ACC112 (cell line): ENCODE measurements around the gene SLC39A11.

Experiments
- H2AFZ ChIP-seq: fragments of 200-600 bp; sonication (generic); one replicate; pipeline ENCODE4 v1.6.0; 2017; ENCODE audit warnings: antibody characterized with exemption, low read length; ENCODE audit not compliant: unreplicated experiment
- H3K27ac ChIP-seq: fragments of 200-600 bp; sonication (generic); 2 replicates; pipeline ENCODE4 v1.5.1; 2014; ENCODE audit warnings: low read depth, mild to moderate bottlenecking, antibody characterized with exemption, low read length, moderate library complexity
- H3K27me3 ChIP-seq: fragments of 200-600 bp; sonication (generic); 2 replicates; pipeline ENCODE4 v1.6.1; 2014; ENCODE audit warnings: mild to moderate bottlenecking, antibody characterized with exemption, low read length, moderate library complexity, mixed read lengths; ENCODE audit not compliant: insufficient read depth
- H3K36me3 ChIP-seq: fragments of 200-600 bp; sonication (generic); 2 replicates; pipeline ENCODE4 v1.6.1; 2016; ENCODE audit warnings: mild to moderate bottlenecking, antibody characterized with exemption, low read length, moderate library complexity, mixed read lengths; ENCODE audit not compliant: insufficient read depth
- H3K4me1 ChIP-seq: fragments of 200-600 bp; sonication (generic); one replicate; pipeline ENCODE4 v1.6.1; 2016; ENCODE audit warnings: low read length, mixed read lengths; ENCODE audit not compliant: insufficient read depth, unreplicated experiment, control insufficient read depth
- H3K4me3 ChIP-seq: fragments of 200-600 bp; sonication (generic); 2 replicates; pipeline ENCODE4 v1.5.1; 2014; ENCODE audit warnings: mild to moderate bottlenecking, low read depth, low read length
- H3K79me2 ChIP-seq: fragments of 200-600 bp; sonication (generic); one replicate; pipeline ENCODE4 v1.6.0; 2016; ENCODE audit warnings: low read length; ENCODE audit not compliant: control insufficient read depth, unreplicated experiment, insufficient read depth

SLC39A11 gene

GRCh38 chr17:72760368-72760767 lies 332.1 kb downstream of the SLC39A11 start:
- Histone ChIP-seq H3K27me3 (no peaks in the 10 kb centered on the region), H3K36me3 (no peaks in the 10 kb centered on the region), H3K4me1 (no peaks in the 10 kb centered on the region), H2AFZ (no peak overlapping the region), H3K27ac (no peak overlapping the region), H3K79me2 (no peaks in the 10 kb centered on the region), H3K4me3 (no peak overlapping the region)

- no peaks in the 10 kb centered on the region for H3K4me1 ChIP-seq
- H3K4me3 ChIP-seq = no peak overlapping the region
- H3K79me2 ChIP-seq = no peaks in the 10 kb centered on the region
- no peaks in the 10 kb centered on the region for H3K27me3 ChIP-seq
- no peaks in the 10 kb centered on the region for H3K36me3 ChIP-seq
- H3K27ac ChIP-seq = no peak overlapping the region
- H2AFZ ChIP-seq = no peak overlapping the region
Observed at GRCh38 chr17:72759301-72759700, 333.2 kb downstream of the SLC39A11 start.

DNA sequence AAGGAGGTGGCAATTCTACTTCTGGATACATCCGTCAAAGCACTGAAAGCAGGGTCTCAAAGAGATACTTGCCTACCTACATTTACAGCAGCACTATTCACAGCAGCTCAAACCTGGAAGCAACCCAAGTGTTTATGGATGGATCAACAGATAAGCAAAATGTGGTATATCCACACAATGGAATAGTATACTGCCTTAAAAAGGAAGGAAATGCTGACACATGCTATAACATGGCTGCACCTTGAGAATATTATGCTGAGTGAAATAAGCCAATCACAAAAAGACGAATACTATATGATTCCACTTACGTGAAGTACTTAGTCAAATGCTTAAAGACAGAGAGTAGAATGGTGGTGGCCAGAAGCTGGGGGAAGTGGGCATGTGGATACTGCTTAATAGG lies 336.2 kb downstream of the SLC39A11 start:
- H3K36me3 ChIP-seq = no peaks in the 10 kb centered on the region
- no peak overlapping the region for H3K4me3 ChIP-seq
- no peak overlapping the region for H3K27ac ChIP-seq
- H3K4me1 ChIP-seq = no peaks in the 10 kb centered on the region
- no peaks in the 10 kb centered on the region for H3K79me2 ChIP-seq
- no peaks in the 10 kb centered on the region for H3K27me3 ChIP-seq
- no peak overlapping the region for H2AFZ ChIP-seq

GRCh38 chr17:72754513-72754912 lies 338.0 kb downstream of the SLC39A11 start:
- H3K4me1 ChIP-seq = no peaks in the 10 kb centered on the region
- no peak overlapping the region for H3K27ac ChIP-seq
- H3K36me3 ChIP-seq = no peaks in the 10 kb centered on the region
- H3K79me2 ChIP-seq = no peaks in the 10 kb centered on the region
- H2AFZ ChIP-seq = no peak overlapping the region
- no peak overlapping the region for H3K4me3 ChIP-seq
- H3K27me3 ChIP-seq = no peaks in the 10 kb centered on the region

GRCh38 chr17:72751746-72752145 lies 340.7 kb downstream of the SLC39A11 start:
- H3K4me1 ChIP-seq = no peaks in the 10 kb centered on the region
- no peaks in the 10 kb centered on the region for H3K36me3 ChIP-seq
- H3K27me3 ChIP-seq = no peaks in the 10 kb centered on the region
- no peaks in the 10 kb centered on the region for H3K79me2 ChIP-seq
- no peak overlapping the region for H2AFZ ChIP-seq
- H3K27ac ChIP-seq = no peak overlapping the region
- no peak overlapping the region for H3K4me3 ChIP-seq

GRCh38 chr17:72749119-72749572 lies 343.3 kb downstream of the SLC39A11 start:
- Histone ChIP-seq H3K79me2 (no peaks in the 10 kb centered on the region), H3K36me3 (no peaks in the 10 kb centered on the region), H2AFZ (no peak overlapping the region), H3K27me3 (no peaks in the 10 kb centered on the region), H3K4me1 (no peaks in the 10 kb centered on the region), H3K4me3 (no peak overlapping the region), H3K27ac (no peak overlapping the region)

DNA sequence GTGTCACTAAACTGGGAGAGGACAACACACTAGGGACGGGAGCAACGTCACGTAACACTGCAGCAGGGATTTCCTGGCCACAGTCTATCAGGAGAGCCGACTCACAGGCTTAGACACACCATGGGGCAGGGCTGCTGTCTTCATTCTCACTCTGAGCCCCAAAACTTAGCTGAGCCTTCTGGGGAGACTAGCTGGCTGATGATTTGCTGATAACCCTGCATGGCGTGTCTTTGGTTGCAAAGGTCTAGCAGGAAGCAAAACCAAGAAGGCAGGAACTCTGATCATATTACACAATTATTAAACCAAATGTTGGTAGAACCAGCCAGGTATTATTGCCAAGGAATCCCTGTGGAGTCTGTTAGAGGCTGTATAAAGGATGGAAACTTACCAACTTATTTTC lies 345.0 kb downstream of the SLC39A11 start:
- Histone ChIP-seq H3K36me3 (no peaks in the 10 kb centered on the region), H3K27ac (no peak overlapping the region), H3K4me3 (no peak overlapping the region), H2AFZ (no peak overlapping the region), H3K79me2 (no peaks in the 10 kb centered on the region), H3K4me1 (no peaks in the 10 kb centered on the region), H3K27me3 (no peaks in the 10 kb centered on the region)

DNA sequence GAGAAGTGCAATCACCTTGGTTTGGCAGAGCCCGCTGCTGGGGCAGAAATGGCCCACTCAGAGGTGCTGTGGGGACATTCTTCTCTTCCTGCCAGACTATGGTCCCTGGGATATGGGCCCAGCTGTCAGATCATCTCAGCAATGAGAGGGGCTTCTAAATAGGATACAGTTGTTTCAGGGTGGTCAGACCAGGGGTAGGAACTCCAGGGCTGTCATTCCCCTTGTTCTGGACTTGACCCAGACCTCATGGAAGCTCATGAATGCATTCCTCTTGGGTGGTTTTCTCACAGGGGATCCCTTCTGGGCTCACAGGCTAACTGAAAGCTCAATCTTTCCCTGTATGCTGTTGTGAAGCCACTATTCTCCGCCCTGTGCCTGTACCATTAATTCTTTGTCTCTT lies 347.2 kb downstream of the SLC39A11 start:
- no peaks in the 10 kb centered on the region for H3K36me3 ChIP-seq
- H3K27ac ChIP-seq = no peak overlapping the region

DNA sequence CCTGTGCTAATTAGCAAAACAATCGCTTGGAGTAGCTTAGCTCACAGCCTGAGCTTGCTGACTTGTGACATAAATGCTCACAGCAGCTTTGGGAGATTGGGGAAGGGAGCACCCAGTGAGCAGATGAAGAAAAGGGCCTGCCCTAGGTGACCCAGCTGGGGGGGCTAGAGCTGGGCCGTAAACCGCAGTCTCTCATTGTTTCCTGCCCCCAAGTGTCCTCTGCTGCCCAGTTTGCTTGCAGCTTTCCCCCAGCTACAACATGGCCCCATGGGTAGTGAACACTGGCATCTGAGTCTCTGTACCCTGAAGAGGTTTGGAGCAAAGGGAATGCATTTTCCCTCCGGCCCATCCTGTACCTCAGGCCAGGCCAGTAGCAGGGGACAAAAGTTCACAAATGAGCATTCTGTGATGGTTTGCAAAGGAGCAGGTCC lies 349.4 kb downstream of the SLC39A11 start:
- H3K4me1 ChIP-seq = no peaks in the 10 kb centered on the region
- no peak overlapping the region for H2AFZ ChIP-seq
- no peak overlapping the region for H3K27ac ChIP-seq
- no peaks in the 10 kb centered on the region for H3K36me3 ChIP-seq
- H3K4me3 ChIP-seq = no peak overlapping the region
- no peaks in the 10 kb centered on the region for H3K79me2 ChIP-seq
- no peaks in the 10 kb centered on the region for H3K27me3 ChIP-seq

More for the DNA sequence above, 347.2 kb downstream of the SLC39A11 start:
- H3K4me3 ChIP-seq = no peak overlapping the region
- H3K79me2 ChIP-seq = no peaks in the 10 kb centered on the region
- no peaks in the 10 kb centered on the region for H3K27me3 ChIP-seq
- no peaks in the 10 kb centered on the region for H3K4me1 ChIP-seq
- H2AFZ ChIP-seq = no peak overlapping the region

DNA sequence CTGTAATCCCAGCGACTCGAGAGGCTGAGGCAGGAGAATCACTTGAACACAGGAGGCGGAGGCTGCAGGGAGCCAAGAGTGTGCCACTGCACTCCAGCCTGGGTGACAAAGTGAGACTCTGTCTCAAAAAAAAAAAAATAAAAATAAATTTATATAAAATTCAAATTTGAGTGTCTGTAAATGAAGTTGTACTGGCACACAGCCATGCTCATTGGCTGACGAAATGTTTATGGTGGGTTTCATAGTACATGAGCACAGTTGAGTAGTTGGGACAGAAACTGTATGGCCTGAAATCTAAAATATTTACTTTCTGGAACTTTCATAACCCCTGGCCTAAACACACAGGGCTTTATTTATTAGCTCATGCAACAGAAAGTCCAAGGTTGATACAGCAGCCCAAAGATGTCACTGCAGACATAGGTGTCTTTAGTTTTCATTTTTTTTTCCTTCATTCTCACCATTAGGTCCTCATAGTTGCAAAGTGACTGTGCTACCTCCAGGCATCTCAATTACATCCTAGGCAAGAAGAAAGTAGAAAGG lies 355.3 kb downstream of the SLC39A11 start:
- no peak overlapping the region for H3K27ac ChIP-seq
- H3K4me3 ChIP-seq = no peak overlapping the region
- no peak overlapping the region for H2AFZ ChIP-seq
- H3K79me2 ChIP-seq = no peaks in the 10 kb centered on the region
- no peaks in the 10 kb centered on the region for H3K36me3 ChIP-seq
- H3K27me3 ChIP-seq = no peaks in the 10 kb centered on the region
- H3K4me1 ChIP-seq = no peaks in the 10 kb centered on the region

GRCh38 chr17:72735592-72735991 lies 356.9 kb downstream of the SLC39A11 start:
- Histone ChIP-seq H3K36me3 (no peaks in the 10 kb centered on the region), H3K79me2 (no peaks in the 10 kb centered on the region), H3K4me1 (no peaks in the 10 kb centered on the region), H3K27me3 (no peaks in the 10 kb centered on the region), H2AFZ (no peak overlapping the region), H3K27ac (no peak overlapping the region), H3K4me3 (no peak overlapping the region)
